HCT116 (cell line): ENCODE data around the gene GLI3. TPM values are rescaled to one million over a fixed set of nuclear protein-coding genes. Genes with fewer than 3 reads are reported as not detected.

Source experiments
- ATAC-seq: fragments of 200-7000 bp; cut with Tn5 transposase; 2 replicates; pipeline ENCODE4 v1.9.1; 2020; ENCODE audit warnings: mild to moderate bottlenecking, moderate library complexity
- BruUV-seq: library from RNA; stranded (reverse); fragments of 400-500 nt; replicated peaks from 2 replicates; lab custom pipeline; 2021; lab: Mats Ljungman, UMichigan
- CTCF ChIA-PET: fragments of 300-600 bp; sonication (Branson Sonifier 250); formaldehyde crosslinking; loops from one replicate; lab custom pipeline; 2021; ENCODE audit warnings: antibody characterized with exemption; lab: Charles Lee
- POLR2A ChIA-PET: fragments of 300-600, 350-600 bp; sonication (Branson Sonifier 250); formaldehyde crosslinking; loops from one replicate; lab custom pipeline; 2021; ENCODE audit warnings: antibody characterized with exemption; lab: Charles Lee
- RAD21 ChIA-PET, 2 experiments: fragments of 300-600 bp; sonication (Branson Sonifier 250); formaldehyde crosslinking; loops; one replicate each; lab custom pipeline; 2023; ENCODE audit warnings: low total read pairs in 2 of 2; ENCODE audit not compliant: uncharacterized antibody in 2 of 2, unreplicated experiment in 2 of 2, low non-redundant PET in 1 of 2; lab: Charles Lee
- DNase-seq: peaks from one replicate; pipeline ENCODE4 v3.0.0-alpha.2; 2010; ENCODE audit warnings: low read depth, low spot score
- H2AFZ ChIP-seq: fragments of 200-600 bp; shearing (Covaris generic), sonication (generic); 2 replicates; pipeline ENCODE4 v1.6.1; 2017; ENCODE audit warnings: low read depth, mixed run types, mixed read lengths, antibody characterized with exemption, low read length; ENCODE audit not compliant: poor library complexity, severe bottlenecking
- H3K27ac ChIP-seq: 2 replicates; pipeline ENCODE4 v1.5.1; 2012; ENCODE audit warnings: low read depth, low read length
- H3K27me3 ChIP-seq: fragments of 200-600 bp; sonication (generic); 2 replicates; pipeline ENCODE4 v1.6.1; 2016; ENCODE audit warnings: mixed run types, low read length, mixed read lengths; ENCODE audit not compliant: insufficient read depth
- H3K36me3 ChIP-seq, 2 experiments: fragments of 200-500 bp in 1 of 2; fragments of 200-600 bp in 1 of 2; sonication (Bioruptor generic) in 1 of 2; sonication (generic) in 1 of 2; 2 replicates each; pipeline versions ENCODE4 v1.5.1 to v1.6.1; 2014 to 2016; ENCODE audit warnings: low read length in 2 of 2, inconsistent platforms in 1 of 2, mixed read lengths in 1 of 2, mixed run types in 1 of 2; ENCODE audit not compliant: insufficient read depth in 2 of 2, control insufficient read depth in 1 of 2
- H3K4me1 ChIP-seq, 2 experiments: fragments of 200-600 bp in 1 of 2; sonication (generic) in 1 of 2; 2 replicates each; pipeline versions ENCODE4 v1.5.1 to v1.6.1; 2012 to 2017; ENCODE audit warnings: low read length in 2 of 2, inconsistent platforms in 1 of 2, mild to moderate bottlenecking in 1 of 2, mixed read lengths in 1 of 2, mixed run types in 1 of 2, moderate library complexity in 1 of 2; ENCODE audit not compliant: insufficient read depth in 2 of 2, control insufficient read depth in 1 of 2
- H3K4me2 ChIP-seq: fragments of 200-600 bp; sonication (generic); 2 replicates; pipeline ENCODE4 v1.6.1; 2017; ENCODE audit warnings: mixed run types, low read length, mixed read lengths
- H3K4me3 ChIP-seq, 2 experiments: fragments of 200-600 bp in 1 of 2; sonication (generic) in 1 of 2; replicated peaks in 1 of 2; 2 replicates each; pipeline ENCODE4 v1.5.1; 2011 to 2016; ENCODE audit warnings: low read length in 2 of 2, control low read depth in 1 of 2, low read depth in 1 of 2, mild to moderate bottlenecking in 1 of 2, mixed read lengths in 1 of 2, mixed run types in 1 of 2
- H3K79me2 ChIP-seq: fragments of 200-600 bp; sonication (generic); 2 replicates; pipeline ENCODE4 v1.6.1; 2017; ENCODE audit warnings: mild to moderate bottlenecking, mixed run types, low read length, moderate library complexity, mixed read lengths; ENCODE audit not compliant: insufficient read depth
- H3K9ac ChIP-seq: fragments of 200-600 bp; sonication (generic); 2 replicates; pipeline ENCODE4 v1.6.1; 2016; ENCODE audit warnings: low read length, mixed read lengths
- H3K9me2 ChIP-seq: fragments of 200-600 bp; sonication (generic), shearing (Covaris generic); 2 replicates; pipeline ENCODE4 v1.6.1; 2017; ENCODE audit warnings: mixed run types, mild to moderate bottlenecking, moderate library complexity; ENCODE audit not compliant: insufficient read depth
- H3K9me3 ChIP-seq, 2 experiments: fragments of 200-500 bp in 1 of 2; fragments of 200-600 bp in 1 of 2; sonication (Bioruptor generic) in 1 of 2; sonication (generic) in 1 of 2; 2 replicates each; pipeline ENCODE4 v1.6.1; 2014 to 2017; ENCODE audit warnings: low read length in 2 of 2, mixed read lengths in 2 of 2, inconsistent platforms in 1 of 2, low read depth in 1 of 2, mild to moderate bottlenecking in 1 of 2, mixed run types in 1 of 2, moderate library complexity in 1 of 2; ENCODE audit not compliant: control insufficient read depth in 1 of 2, insufficient read depth in 1 of 2
- H4K20me1 ChIP-seq: fragments of 200-600 bp; sonication (generic), shearing (Covaris generic); 2 replicates; pipeline ENCODE4 v1.6.1; 2017; ENCODE audit warnings: mixed run types, mild to moderate bottlenecking, moderate library complexity; ENCODE audit not compliant: insufficient read depth
- CBX3 ChIP-seq: IDR thresholded peaks from 2 replicates; pipeline ENCODE4 v1.6.1; 2012; ENCODE audit warnings: low read depth
- CEBPB ChIP-seq: IDR thresholded peaks from 2 replicates; pipeline ENCODE4 v1.6.1; 2012; ENCODE audit warnings: low read depth
- ELF1 ChIP-seq: IDR thresholded peaks from 2 replicates; pipeline ENCODE4 v1.6.1; 2012; ENCODE audit warnings: low read depth, borderline replicate concordance
- EZH2 ChIP-seq: fragments of 200-600 bp; sonication (generic); IDR thresholded peaks from 2 replicates; pipeline ENCODE4 v1.6.1; 2017; ENCODE audit warnings: antibody characterized with exemption, mixed run types
- FOSL1 ChIP-seq: IDR thresholded peaks from 2 replicates; pipeline ENCODE4 v1.6.1; 2012; ENCODE audit warnings: low read depth
- JUND ChIP-seq: IDR thresholded peaks from 2 replicates; pipeline ENCODE4 v1.6.1; 2012
- POLR2A ChIP-seq: IDR thresholded peaks from 2 replicates; pipeline ENCODE4 v1.7.0; 2011; ENCODE audit warnings: borderline replicate concordance; ENCODE audit not compliant: insufficient read depth, insufficient read length; ENCODE audit errors: extremely low read depth
- POLR2AphosphoS5 ChIP-seq: IDR thresholded peaks from 2 replicates; pipeline ENCODE4 v1.6.1; 2011; ENCODE audit warnings: mild to moderate bottlenecking, low read depth, low read length, moderate library complexity
- RAD21 ChIP-seq: IDR thresholded peaks from 2 replicates; pipeline ENCODE4 v1.6.1; 2012; ENCODE audit warnings: low read depth, mild to moderate bottlenecking
- SIN3A ChIP-seq: IDR thresholded peaks from 2 replicates; pipeline ENCODE4 v1.6.1; 2012; ENCODE audit warnings: low read depth
- SP1 ChIP-seq: IDR thresholded peaks from 2 replicates; pipeline ENCODE4 v1.6.1; 2012; ENCODE audit warnings: low read depth
- SRF ChIP-seq: IDR thresholded peaks from 2 replicates; pipeline ENCODE4 v1.6.1; 2012; ENCODE audit warnings: low read depth
- YY1 ChIP-seq: IDR thresholded peaks from 2 replicates; pipeline ENCODE4 v1.6.1; 2011; ENCODE audit warnings: low read length, low read depth, moderate library complexity, mild to moderate bottlenecking; ENCODE audit not compliant: insufficient replicate concordance; ENCODE audit errors: extremely low read depth
- ZNF274 ChIP-seq: fragments of 200-500 bp; sonication (Bioruptor generic); IDR thresholded peaks from 2 replicates; pipeline ENCODE4 v1.6.1; 2014; ENCODE audit warnings: mild to moderate bottlenecking, low read depth, low read length, inconsistent platforms
- intact Hi-C: fragments of 100-400 bp; cut with micrococcal nuclease; formaldehyde crosslinking; loops from 2 replicates; pipeline ENCODE4 v1.10.0; 2022
- total RNA-seq: library from RNA; stranded (reverse); gene quantifications from one replicate; pipeline ENCODE4 v1.2.1, GENCODE V29; 2021; ENCODE audit not compliant: unreplicated experiment
- TF ChIP-seq, protein P1 (sequence below): IDR thresholded peaks from 2 replicates; pipeline ENCODE4 v1.6.1; 2011; ENCODE audit warnings: mild to moderate bottlenecking, low read length, moderate library complexity; ENCODE audit not compliant: insufficient replicate concordance; ENCODE audit errors: extremely low read depth
- TF ChIP-seq, protein P2 (sequence below): IDR thresholded peaks from 2 replicates; pipeline ENCODE4 v1.6.1; 2012
- TF ChIP-seq, protein P3 (sequence below): IDR thresholded peaks from 2 replicates; pipeline ENCODE4 v1.6.1; 2012
- TF ChIP-seq, protein P4 (sequence below), 3 experiments: fragments of 200-600 bp in 1 of 3; sonication (generic) in 1 of 3; IDR thresholded peaks in 2 of 3; conservative IDR thresholded peaks in 1 of 3; 2 replicates each; pipeline ENCODE4 v1.5.1; 2012 to 2017; ENCODE audit warnings: low read depth in 2 of 3, low read length in 2 of 3, antibody characterized with exemption in 1 of 3, borderline replicate concordance in 1 of 3, control low read depth in 1 of 3, mild to moderate bottlenecking in 1 of 3, mixed read lengths in 1 of 3, mixed run types in 1 of 3, moderate library complexity in 1 of 3; ENCODE audit not compliant: insufficient read depth in 1 of 3
- TF ChIP-seq, protein P5 (sequence below): IDR thresholded peaks from 2 replicates; pipeline ENCODE4 v1.6.1; 2012; ENCODE audit warnings: low read depth

Gene GLI3
- total RNA-seq, 1 experiment from 2014 or later, result 0.07 TPM

DNA sequence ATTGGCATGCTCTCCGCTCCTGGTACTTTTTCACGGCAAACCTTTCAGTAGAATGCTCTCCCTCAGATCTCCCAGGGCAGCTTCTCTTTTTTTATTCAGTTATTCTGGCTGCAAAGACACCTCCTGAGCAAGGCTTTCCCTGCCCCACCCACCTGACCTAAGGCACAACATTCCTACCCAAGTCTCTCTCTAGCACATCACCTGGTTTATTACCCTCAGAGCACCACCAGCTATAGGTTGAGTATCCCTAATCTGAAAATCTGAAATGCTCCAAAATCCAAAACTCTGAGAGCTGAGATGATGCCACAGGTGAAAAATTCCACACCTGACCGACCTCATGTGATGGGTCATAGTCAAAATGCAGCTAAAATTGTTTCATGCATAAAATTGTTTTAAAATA is 99.6 kb downstream of the GLI3 start:
- intact Hi-C loops, result no loop called here
- Histone ChIP-seq H3K4me2 (no peak overlapping the region), H3K79me2 (no peaks in the 10 kb centered on the region), H3K9ac (no peak overlapping the region), H2AFZ (no peak overlapping the region), H3K9me3 (no peaks in the 10 kb centered on the region; a peak in 1 of 4 replicates), H4K20me1 (no peaks in the 10 kb centered on the region), H3K4me3 (no peak overlapping the region), H3K27ac (no peak overlapping the region), H3K36me3 (no peaks in the 10 kb centered on the region), H3K27me3 (no peaks in the 10 kb centered on the region), H3K9me2 (no peaks in the 10 kb centered on the region), H3K4me1 (no peaks in the 10 kb centered on the region)
- ChIA-PET RAD21 (no interaction called here), CTCF (no interaction called here), POLR2A (no interaction called here)
- ATAC-seq, result no peak
- BruUV-seq, result no TSS peak
- no peak for DNase-seq
- TF ChIP-seq EZH2 (no peak), SRF (no peak), ZNF274 (no peak), CEBPB (no peak), RAD21 (no peak), JUND (no peak), FOSL1 (no peak), SIN3A (no peak), CBX3 (no peak), YY1 (no peak), POLR2AphosphoS5 (no peak), SP1 (no peak), POLR2A (no peak), ELF1 (no peak)
- TF ChIP-seq, protein P1, sequence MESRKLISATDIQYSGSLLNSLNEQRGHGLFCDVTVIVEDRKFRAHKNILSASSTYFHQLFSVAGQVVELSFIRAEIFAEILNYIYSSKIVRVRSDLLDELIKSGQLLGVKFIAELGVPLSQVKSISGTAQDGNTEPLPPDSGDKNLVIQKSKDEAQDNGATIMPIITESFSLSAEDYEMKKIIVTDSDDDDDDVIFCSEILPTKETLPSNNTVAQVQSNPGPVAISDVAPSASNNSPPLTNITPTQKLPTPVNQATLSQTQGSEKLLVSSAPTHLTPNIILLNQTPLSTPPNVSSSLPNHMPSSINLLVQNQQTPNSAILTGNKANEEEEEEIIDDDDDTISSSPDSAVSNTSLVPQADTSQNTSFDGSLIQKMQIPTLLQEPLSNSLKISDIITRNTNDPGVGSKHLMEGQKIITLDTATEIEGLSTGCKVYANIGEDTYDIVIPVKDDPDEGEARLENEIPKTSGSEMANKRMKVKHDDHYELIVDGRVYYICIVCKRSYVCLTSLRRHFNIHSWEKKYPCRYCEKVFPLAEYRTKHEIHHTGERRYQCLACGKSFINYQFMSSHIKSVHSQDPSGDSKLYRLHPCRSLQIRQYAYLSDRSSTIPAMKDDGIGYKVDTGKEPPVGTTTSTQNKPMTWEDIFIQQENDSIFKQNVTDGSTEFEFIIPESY, result no peak
- TF ChIP-seq, protein P2, sequence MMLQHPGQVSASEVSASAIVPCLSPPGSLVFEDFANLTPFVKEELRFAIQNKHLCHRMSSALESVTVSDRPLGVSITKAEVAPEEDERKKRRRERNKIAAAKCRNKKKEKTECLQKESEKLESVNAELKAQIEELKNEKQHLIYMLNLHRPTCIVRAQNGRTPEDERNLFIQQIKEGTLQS, result no peak
- TF ChIP-seq, protein P3, sequence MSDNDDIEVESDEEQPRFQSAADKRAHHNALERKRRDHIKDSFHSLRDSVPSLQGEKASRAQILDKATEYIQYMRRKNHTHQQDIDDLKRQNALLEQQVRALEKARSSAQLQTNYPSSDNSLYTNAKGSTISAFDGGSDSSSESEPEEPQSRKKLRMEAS, result no peak
- TF ChIP-seq, protein P4, sequence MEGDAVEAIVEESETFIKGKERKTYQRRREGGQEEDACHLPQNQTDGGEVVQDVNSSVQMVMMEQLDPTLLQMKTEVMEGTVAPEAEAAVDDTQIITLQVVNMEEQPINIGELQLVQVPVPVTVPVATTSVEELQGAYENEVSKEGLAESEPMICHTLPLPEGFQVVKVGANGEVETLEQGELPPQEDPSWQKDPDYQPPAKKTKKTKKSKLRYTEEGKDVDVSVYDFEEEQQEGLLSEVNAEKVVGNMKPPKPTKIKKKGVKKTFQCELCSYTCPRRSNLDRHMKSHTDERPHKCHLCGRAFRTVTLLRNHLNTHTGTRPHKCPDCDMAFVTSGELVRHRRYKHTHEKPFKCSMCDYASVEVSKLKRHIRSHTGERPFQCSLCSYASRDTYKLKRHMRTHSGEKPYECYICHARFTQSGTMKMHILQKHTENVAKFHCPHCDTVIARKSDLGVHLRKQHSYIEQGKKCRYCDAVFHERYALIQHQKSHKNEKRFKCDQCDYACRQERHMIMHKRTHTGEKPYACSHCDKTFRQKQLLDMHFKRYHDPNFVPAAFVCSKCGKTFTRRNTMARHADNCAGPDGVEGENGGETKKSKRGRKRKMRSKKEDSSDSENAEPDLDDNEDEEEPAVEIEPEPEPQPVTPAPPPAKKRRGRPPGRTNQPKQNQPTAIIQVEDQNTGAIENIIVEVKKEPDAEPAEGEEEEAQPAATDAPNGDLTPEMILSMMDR (IDR thresholded peaks at IDR 0.05 in 2 of 3, conservative IDR thresholded peaks at IDR 0.05 in 1 of 3; ENCODE audit: borderline replicate concordance in 1 of 3, insufficient read depth in 1 of 3, low read depth in 2 of 3, low read length in 2 of 3), result no peak
- TF ChIP-seq, protein P5, sequence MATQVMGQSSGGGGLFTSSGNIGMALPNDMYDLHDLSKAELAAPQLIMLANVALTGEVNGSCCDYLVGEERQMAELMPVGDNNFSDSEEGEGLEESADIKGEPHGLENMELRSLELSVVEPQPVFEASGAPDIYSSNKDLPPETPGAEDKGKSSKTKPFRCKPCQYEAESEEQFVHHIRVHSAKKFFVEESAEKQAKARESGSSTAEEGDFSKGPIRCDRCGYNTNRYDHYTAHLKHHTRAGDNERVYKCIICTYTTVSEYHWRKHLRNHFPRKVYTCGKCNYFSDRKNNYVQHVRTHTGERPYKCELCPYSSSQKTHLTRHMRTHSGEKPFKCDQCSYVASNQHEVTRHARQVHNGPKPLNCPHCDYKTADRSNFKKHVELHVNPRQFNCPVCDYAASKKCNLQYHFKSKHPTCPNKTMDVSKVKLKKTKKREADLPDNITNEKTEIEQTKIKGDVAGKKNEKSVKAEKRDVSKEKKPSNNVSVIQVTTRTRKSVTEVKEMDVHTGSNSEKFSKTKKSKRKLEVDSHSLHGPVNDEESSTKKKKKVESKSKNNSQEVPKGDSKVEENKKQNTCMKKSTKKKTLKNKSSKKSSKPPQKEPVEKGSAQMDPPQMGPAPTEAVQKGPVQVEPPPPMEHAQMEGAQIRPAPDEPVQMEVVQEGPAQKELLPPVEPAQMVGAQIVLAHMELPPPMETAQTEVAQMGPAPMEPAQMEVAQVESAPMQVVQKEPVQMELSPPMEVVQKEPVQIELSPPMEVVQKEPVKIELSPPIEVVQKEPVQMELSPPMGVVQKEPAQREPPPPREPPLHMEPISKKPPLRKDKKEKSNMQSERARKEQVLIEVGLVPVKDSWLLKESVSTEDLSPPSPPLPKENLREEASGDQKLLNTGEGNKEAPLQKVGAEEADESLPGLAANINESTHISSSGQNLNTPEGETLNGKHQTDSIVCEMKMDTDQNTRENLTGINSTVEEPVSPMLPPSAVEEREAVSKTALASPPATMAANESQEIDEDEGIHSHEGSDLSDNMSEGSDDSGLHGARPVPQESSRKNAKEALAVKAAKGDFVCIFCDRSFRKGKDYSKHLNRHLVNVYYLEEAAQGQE, result no peak
